HG02852 (cell line): ENCODE data around the gene HOXD10.

Experiments
- ATAC-seq: cut with Tn5 transposase; IDR thresholded peaks from one replicate; pipeline ENCODE4 v1.9.1; 2021; ENCODE audit warnings: mild to moderate bottlenecking, moderate library complexity; ENCODE audit not compliant: unreplicated experiment

The HOXD10 gene

GRCh38 chr2:176105730-176106580 is 10.6 kb upstream of the HOXD10 start:
- no peak for ATAC-seq

DNA sequence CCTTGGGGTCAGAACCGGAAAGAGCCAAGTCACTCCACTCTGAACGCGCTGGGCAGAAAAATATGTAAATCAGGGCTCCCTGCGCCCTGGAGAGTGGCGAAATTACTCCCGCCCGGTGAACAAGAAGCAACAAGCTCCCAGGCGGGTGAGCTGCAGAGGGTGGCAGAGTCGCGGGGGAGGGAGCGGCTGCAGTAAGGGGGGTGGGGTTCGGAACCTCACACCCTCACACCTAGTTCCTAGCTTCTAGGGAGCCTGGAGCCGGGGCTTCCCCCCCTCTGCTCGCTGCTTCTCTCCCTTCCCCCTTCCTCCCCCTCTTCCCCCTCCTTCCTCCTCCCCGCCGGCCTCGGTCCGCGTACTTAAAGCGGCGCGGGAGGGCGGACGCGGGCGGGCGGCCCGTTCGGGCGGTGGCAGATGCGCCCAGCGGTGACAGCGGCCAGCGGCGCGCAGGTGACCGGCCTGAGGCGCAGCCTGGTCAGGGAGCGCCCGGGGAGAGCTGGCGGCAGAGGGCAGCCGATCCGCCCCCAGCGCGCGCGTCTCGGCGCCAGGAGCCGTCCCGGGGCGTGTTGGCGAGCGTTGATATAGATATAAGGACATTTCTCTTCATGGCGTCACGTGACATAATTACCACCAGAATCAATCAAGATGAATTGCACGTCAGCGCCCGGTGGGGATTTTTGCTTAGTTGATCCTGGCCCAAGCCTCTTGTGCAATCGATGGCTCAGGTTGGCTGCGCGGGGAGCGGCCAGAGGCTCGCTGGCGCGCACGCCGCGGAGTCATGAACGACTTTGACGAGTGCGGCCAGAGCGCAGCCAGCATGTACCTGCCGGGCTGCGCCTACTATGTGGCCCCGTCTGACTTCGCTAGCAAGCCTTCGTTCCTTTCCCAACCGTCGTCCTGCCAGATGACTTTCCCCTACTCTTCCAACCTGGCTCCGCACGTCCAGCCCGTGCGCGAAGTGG is 9.7 kb upstream of the HOXD10 start, which contains the start of gene HOXD11:
HOXD11 (plus strand) TSS at position 700 of the 959 bp plus-strand sequence; CDS start at position 776, 76 bp downstream.
- ATAC-seq, result no peak

GRCh38 chr2:176107731-176108181 is 8.8 kb upstream of the HOXD10 start:
- ATAC-seq, result no peak

DNA sequence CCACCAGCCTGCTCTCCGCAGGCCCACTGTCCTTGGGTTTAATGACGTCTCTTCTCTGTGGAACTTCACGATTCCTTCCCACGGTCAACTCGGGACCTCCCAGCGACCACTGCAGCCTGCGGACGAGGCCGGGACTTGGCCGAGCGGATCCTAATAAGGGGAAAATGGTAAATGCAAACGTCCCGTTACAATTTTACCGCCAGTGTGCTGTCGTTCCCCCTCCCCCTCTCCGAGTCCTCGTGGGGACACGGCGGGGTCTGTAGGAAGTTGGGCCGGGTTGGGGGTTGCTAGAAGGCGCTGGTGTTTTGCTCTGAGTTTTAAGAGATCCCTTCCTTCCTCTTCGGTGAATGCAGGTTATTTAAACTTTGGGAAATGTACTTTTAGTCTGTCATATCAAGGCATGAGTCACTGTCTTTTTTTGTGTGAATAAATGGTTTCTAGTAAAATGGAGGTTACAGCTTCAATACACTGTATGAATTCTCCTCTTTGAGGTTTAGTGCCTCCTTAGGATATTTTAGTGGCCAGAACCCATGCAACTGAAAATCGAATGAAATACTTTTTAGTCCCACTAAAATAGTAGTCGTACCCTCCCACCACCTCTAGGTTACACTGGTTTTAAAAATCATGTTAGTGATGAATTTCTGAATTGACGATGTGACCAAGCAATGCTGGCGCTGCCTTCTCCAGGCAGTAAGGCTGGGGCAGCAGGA is 7.2 kb upstream of the HOXD10 start:
- no peak for ATAC-seq

DNA sequence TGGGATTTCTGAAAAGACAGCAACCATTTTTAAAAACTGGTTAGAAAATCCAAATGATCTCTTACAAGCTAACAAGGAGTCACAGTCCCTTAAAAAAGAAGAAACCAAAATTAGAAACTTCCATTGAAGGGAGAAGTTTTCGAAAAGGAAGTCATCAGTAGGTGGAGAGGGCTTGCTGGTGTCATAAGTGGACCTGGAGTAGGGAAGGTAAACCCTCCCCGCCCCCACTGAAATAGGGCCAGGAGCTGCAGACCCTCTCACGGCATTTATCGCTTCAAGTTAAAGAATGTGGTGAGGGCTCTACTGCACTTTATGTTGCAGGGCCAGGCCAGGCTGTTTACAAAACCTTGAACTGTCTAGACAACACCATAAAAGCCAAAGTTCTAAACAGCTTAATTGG is 6.6 kb upstream of the HOXD10 start:
- ATAC-seq, result no peak

GRCh38 chr2:176110415-176111308 is 5.9 kb upstream of the HOXD10 start:
- no peak for ATAC-seq

DNA sequence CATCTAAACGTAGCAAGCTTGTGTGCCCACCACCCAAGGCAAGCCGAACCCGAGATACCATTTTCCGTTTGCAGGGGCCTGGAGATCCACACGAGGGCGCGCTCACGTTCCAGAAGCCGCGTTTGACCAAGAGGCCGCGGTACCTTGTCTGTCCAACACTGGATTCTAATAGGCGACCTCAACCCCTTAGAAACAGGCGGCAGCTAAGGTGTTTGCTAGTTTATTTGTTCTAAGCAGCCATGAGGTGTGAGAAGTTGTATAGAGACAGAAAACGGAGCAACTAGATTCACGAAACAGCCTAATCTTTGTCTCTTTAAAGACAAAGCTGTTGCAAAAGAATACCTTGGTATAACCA is 5.3 kb upstream of the HOXD10 start:
- no peak for ATAC-seq

GRCh38 chr2:176111846-176112374 is 4.7 kb upstream of the HOXD10 start:
- ATAC-seq, result no peak

- no peak for ATAC-seq
Measured at GRCh38 chr2:176112375-176113302, 3.9 kb upstream of the HOXD10 start.

DNA sequence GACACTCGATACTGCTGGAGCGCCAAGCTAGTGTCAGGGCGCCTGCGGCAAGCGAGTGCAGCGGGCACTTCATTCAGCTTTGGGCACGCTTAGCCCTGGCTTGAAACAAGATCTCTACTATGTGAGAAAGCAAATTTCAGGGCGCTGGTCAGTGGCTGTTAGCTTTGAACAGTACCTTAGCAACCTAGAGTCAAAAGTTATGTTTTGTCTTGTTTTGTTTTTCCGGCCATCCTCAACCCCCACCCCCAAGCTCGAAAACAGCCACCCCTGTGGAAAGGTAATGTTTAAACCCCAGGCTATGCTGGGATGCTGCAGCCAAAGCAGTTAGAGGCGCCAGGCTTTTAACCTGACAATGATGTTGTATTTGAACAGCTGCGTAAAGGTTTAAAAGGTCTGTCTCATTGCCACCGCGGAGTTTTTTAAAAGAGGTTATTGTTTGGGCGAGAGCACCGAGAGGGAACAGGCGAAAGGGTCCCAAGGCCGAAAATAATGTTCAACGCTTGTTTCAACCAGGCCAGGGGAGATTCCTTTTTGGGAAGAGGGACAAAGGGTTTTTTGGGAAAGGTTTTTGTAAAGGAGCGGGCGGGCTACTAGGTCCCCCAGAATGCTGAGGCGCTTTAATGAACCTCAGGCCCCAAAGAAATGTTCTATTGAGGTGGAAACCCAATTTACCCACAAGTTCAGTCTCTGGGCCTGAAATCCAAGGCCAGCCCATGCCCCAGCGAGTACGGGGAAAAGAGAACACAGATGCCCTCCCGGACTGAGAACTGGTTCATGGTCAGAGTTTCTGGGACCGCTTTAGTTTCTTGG is 2.3 kb upstream of the HOXD10 start:
- ATAC-seq, result no peak

DNA sequence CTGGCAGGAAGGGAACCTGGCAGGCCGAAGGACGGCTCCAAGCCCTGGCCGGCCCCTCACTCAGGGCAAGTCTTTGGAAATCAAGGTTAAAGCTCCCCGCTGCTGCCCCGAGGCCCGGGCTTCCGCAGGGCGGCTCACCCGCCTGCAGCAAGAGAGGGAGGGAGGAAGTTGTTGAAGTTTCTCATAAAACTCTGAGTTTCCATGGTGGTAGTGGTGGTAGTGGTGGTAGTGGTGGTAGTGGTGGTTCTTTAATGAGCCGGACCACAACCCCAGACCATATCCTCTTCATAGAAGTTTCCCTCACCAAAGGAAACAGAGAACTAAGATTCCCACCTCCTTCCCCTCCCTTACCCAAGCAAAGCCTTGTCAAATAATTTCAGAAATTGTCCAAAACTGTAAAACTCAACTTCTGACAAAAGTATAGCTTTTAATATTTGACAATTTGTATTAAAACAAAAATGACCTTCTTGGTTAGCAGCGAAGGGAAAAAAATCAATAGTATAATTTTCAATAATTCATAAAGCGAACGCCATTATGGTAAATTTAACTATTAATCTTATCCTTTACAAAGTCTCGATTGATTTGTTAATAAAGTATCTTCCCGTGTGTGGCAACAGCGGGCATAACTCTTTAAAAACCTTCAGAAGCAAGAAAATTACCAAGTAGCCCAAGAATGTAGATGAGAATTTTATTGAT is 1.5 kb upstream of the HOXD10 start:
- no peak for ATAC-seq

DNA sequence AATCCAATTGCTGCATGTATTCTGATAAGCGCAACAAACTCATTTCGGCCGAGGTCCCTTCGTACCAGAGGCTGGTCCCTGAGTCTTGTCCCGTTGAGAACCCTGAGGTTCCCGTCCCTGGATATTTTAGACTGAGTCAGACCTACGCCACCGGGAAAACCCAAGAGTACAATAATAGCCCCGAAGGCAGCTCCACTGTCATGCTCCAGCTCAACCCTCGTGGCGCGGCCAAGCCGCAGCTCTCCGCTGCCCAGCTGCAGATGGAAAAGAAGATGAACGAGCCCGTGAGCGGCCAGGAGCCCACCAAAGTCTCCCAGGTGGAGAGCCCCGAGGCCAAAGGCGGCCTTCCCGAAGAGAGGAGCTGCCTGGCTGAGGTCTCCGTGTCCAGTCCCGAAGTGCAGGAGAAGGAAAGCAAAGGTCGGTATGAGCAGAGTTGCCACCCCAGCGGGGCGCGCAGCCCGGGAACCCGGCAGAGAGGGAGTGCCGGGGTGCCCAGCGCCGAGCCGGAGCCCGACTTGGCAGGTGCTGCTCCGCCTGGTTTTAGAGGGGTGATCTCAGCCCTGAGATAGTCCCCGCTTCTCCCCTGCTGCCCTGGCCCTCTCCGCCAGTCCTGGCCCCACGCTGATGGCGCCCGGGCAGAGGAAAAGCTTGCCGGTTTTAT is 714 bp downstream of the HOXD10 start:
- no peak for ATAC-seq

GRCh38 chr2:176117823-176118371 is 1.3 kb downstream of the HOXD10 start:
- no peak for ATAC-seq

- ATAC-seq, result no peak
Measured at GRCh38 chr2:176118601-176119339, 2.2 kb downstream of the HOXD10 start.

- ATAC-seq, result no peak
Measured at GRCh38 chr2:176120364-176121189, 4.0 kb downstream of the HOXD10 start.
